ENCODE results near the gene SRC. TPM values are rescaled to one million over a fixed set of nuclear protein-coding genes. Genes with fewer than 3 reads are reported as not detected.

The SRC gene
- total and polyA plus RNA-seq, 2 of the 8 experiments (the other 6 are each of a cell fraction or from before 2014, with no cell fraction given) = 27.6 to 28.8 TPM

DNA sequence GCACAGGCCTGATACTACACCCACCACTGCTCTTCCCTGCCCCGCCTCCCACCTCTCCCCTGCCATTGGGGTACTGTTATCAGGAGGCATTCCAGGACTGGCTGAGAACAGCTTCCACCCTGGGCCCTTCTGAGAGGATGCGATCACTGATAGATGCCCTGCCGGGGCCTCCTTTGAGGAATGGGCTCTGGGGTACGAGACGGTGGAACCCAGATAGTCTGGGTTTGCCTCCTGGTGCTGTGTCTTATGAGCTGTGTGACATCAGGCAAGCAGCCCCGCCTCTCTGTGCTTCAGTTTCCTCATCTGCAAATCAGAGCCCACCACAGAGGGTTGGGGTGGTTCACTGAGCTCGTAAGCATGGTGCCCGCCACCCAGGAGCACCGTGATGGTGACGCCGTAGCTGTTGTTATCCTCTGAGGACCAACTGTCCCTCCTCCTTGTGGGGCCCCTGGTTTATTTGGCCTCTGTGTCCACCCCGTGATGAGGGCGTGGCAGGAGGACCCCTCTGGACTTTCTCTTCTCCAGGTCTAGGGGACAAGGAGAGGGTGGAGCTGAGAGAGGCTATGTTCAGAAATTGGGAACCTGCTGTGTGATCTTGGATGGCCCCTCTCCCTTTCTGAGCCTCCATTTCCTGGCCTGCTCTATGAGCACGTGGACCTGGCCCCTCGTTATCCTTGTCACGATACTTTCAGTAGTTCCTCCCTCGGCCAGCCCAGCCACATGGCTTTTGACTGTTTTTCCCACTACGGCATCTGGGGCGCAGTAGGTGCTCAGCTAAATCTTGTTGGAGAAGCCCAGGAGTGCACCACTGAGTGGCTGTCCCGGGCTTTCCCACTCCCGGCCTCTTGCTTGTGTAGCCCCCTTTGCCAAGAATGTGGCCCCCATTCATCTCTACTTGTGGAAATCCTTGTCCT is 18.3 kb downstream of the SRC start:
- Histone ChIP-seq H2AFZ (ENCODE audit: low read length) (no peak overlapping the region), H4K20me1 (replicated peaks in 1 of 2; ENCODE audit: control insufficient read depth in 1 of 2, insufficient read depth in 2 of 2, low read length in 2 of 2) (peaks cover 0 to 6% of the 10 kb centered on the region in 2 experiments), H2BK12ac (ENCODE audit: low read depth, low read length) (no peak overlapping the region), H2BK20ac (ENCODE audit: low read length) (no peak overlapping the region), H3K18ac (ENCODE audit: extremely low read depth, low read length) (no peak overlapping the region), H2AK5ac (ENCODE audit: low read depth, low read length) (no peak overlapping the region), H2BK120ac (replicated peaks; ENCODE audit: low read depth, low read length) (no peak overlapping the region), H2BK15ac (ENCODE audit: low read length) (no peak overlapping the region), H3K4me1 (replicated peaks in 1 of 4; ENCODE audit: control insufficient read depth in 3 of 4, insufficient read depth in 4 of 4, low read length in 3 of 4) (peaks cover 0 to under 1% (median 0%) of the 10 kb centered on the region in 4 experiments; a peak in 1 of 7 replicates), H4K8ac (ENCODE audit: extremely low read depth, insufficient read depth, low read length) (no peak overlapping the region), H3K9ac (replicated peaks in 1 of 4; ENCODE audit: extremely low read depth in 1 of 4, low read depth in 3 of 4, low read length in 3 of 4) (no peak overlapping the region), H3K36me3 (ENCODE audit: control insufficient read depth in 2 of 4, insufficient read depth in 4 of 4, low read length in 3 of 4) (peaks cover 0 to 15% (median 5%) of the 10 kb centered on the region in 4 experiments; a peak in 5 of 8 replicates), H4K91ac (replicated peaks; ENCODE audit: insufficient read length, low read length) (no peak overlapping the region), H3K79me1 (ENCODE audit: low read depth, low read length) (peaks cover 14% of the 10 kb centered on the region; the same call in 1 of the 2 replicates), H2BK5ac (ENCODE audit: low read depth, low read length) (peak overlapping the region; percentile 44; the same call in 1 of the 2 replicates), H4K5ac (ENCODE audit: insufficient read length, low read depth, low read length) (no peak overlapping the region), H3K9me3 (ENCODE audit: insufficient read depth in 2 of 2, low read depth in 1 of 2, low read length in 1 of 2) (no peaks in the 10 kb centered on the region), H3K4ac (replicated peaks; ENCODE audit: insufficient read length, low read depth, low read length) (no peak overlapping the region), H3K23me2 (ENCODE audit: low read depth, low read length) (no peaks in the 10 kb centered on the region), H3K23ac (ENCODE audit: insufficient read length) (no peak overlapping the region), H3K14ac (ENCODE audit: insufficient read length) (no peak overlapping the region), H3K79me2 (ENCODE audit: control insufficient read depth in 1 of 2, insufficient read depth in 2 of 2, low read length in 2 of 2) (peaks cover 0 to 14% of the 10 kb centered on the region in 2 experiments; a peak in 2 of 4 replicates), H3K27me3 (replicated peaks in 1 of 4; ENCODE audit: control insufficient read depth in 3 of 4, extremely low read depth in 1 of 4, insufficient read depth in 3 of 4, low read length in 3 of 4) (no peaks in the 10 kb centered on the region), H3K4me2 (ENCODE audit: insufficient read depth in 1 of 2, low read depth in 2 of 2, low read length in 2 of 2) (no peak overlapping the region), H3K56ac (replicated peaks; ENCODE audit: insufficient read length, low read depth, low read length) (no peak overlapping the region), H3K27ac (ENCODE audit: low read depth, low read length) (no peak overlapping the region), H3K4me3 (ENCODE audit: extremely low read depth in 1 of 4, insufficient read depth in 2 of 4, low read depth in 3 of 4, low read length in 4 of 4) (no peak overlapping the region)
- TF ChIP-seq SUZ12 (IDR thresholded peaks at IDR 0.05; ENCODE audit: low read length) (no peak), BACH1 (IDR thresholded peaks at IDR 0.05; ENCODE audit: low read length) (no peak), PHF8 (conservative IDR thresholded peaks at IDR 0.05; ENCODE audit: low read depth, low read length) (no peak), SIN3A (conservative IDR thresholded peaks at IDR 0.05 in 1 of 2, IDR thresholded peaks at IDR 0.05 in 1 of 2; ENCODE audit: low read depth in 1 of 2, low read length in 2 of 2) (no peak), CEBPB (IDR thresholded peaks at IDR 0.05; ENCODE audit: low read depth, low read length) (no peak), POLR2A (IDR thresholded peaks at IDR 0.05; ENCODE audit: control extremely low read depth in 1 of 2, low read depth in 2 of 2, low read length in 2 of 2) (no peak), SAP30 (IDR thresholded peaks at IDR 0.05; ENCODE audit: insufficient read depth, insufficient replicate concordance, low read length) (no peak), KDM4A (IDR thresholded peaks at IDR 0.05; ENCODE audit: low read depth, low read length, severe bottlenecking) (no peak), RBBP5 (IDR thresholded peaks at IDR 0.05; ENCODE audit: borderline replicate concordance, low read depth, low read length) (no peak)
- TF ChIP-seq, protein P1, sequence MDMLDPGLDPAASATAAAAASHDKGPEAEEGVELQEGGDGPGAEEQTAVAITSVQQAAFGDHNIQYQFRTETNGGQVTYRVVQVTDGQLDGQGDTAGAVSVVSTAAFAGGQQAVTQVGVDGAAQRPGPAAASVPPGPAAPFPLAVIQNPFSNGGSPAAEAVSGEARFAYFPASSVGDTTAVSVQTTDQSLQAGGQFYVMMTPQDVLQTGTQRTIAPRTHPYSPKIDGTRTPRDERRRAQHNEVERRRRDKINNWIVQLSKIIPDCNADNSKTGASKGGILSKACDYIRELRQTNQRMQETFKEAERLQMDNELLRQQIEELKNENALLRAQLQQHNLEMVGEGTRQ (IDR thresholded peaks at IDR 0.05; ENCODE audit: low read length) = no peak
- FAIRE-seq (no peak), DNase-seq (ENCODE audit: low read depth in 1 of 2, low spot score in 2 of 2) (no peak)
- WGBS, 2 experiments (ENCODE audit: extremely low coverage in 1 of 2, insufficient coverage in 1 of 2, insufficient read length in 1 of 2, insufficient replicate concordance in 2 of 2, low coverage in 1 of 2, low lambda C conversion rate in 2 of 2, missing lambda C conversion rate in 1 of 2) = 93% methylated on average over 21 of the region's 21 CpGs; no CpG with 5 or more reads in 1 of the 2 experiments
- POLR2A ChIA-PET (ENCODE audit: partially characterized antibody) = interaction anchor here (2.1 to 2.2 kb wide), 2 partner anchors 14 to 17 kb away, joined by 5 to 6 read pairs; no protein-coding TSS in a partner anchor
- CTCF ChIA-PET (ENCODE audit: partially characterized antibody) = interaction anchor here (0.9 to 2.5 kb wide), 6 partner anchors 9 to 169 kb away, joined by 3 to 8 read pairs (median 5); partner anchors contain the start of gene SRC

All from H1 (cell line).